ENCODE results near the gene BTC.
"Not testable (repeated sequence)": the region's sequence is repeated elsewhere in the genome, so short reads cannot be mapped to it uniquely, and the experiment has no call there.

The BTC gene

DNA sequence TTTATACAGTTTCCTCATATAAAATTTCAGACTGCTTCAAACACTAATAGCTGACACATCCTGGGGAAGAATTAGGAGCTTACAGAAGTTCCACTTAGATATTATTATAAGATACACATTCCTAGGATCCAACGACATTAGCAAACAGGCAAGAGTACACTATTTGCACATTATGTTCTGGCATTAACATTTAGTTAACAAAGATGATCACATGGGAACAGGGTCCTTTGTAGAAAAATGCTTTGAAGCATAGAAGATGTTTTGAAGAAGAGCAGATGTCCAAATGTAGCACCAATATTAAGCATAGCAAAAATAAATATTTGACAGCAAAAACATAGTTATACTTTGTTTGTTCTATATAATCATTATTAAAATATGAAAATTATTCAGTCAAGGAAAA is 52.1 kb downstream of the BTC start:
- H3K4me1 Mint-ChIP-seq (ENCODE audit: low read depth) = no peaks in the 10 kb centered on the region
- no peaks in the 10 kb centered on the region for H3K9me3 Mint-ChIP-seq
- H3K27me3 Mint-ChIP-seq = no peaks in the 10 kb centered on the region
- no peak overlapping the region for H3K4me3 Mint-ChIP-seq
- H3K36me3 Mint-ChIP-seq (ENCODE audit: low read depth) = no peaks in the 10 kb centered on the region
- no peak overlapping the region for H3K27ac Mint-ChIP-seq
- intact Hi-C loops (cut with micrococcal nuclease) = no loop called here

DNA sequence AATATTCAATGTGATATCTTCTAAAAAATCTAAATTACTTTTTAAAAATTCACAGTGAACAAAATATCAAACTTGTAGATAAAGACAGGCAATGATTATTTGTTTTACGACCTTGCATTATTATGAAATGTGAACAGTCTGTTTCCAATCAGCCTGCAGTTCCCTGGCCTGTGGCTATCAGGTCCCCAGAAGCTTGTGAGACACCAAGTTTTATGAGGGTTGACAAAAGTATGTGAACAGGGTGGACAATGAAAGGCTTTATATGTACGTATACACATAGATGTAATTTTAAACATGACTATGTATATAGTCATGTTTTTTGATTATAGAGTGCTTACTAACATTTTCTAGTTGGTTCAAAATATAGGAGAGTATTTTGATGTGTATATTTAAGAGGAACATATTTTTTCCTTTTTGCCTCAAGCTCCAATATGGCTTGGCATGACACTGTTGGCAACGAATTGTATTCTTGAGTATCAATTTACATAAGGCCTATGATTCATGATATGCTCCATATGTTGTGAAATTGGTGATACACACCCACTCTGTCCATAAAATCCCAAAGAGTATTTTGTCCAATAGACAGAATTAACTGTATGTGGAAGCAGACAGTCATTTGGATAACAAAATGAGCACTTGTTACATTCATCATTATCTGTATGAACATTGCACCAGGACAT is 55.7 kb downstream of the BTC start:
- Mint-ChIP-seq H3K4me3 (no peak overlapping the region), H3K9me3 (no peaks in the 10 kb centered on the region), H3K27ac (no peak overlapping the region), H3K27me3 (no peaks in the 10 kb centered on the region), H3K36me3 (ENCODE audit: low read depth) (no peaks in the 10 kb centered on the region), H3K4me1 (ENCODE audit: low read depth) (no peaks in the 10 kb centered on the region)
- intact Hi-C loops (cut with micrococcal nuclease) = no loop called here

DNA sequence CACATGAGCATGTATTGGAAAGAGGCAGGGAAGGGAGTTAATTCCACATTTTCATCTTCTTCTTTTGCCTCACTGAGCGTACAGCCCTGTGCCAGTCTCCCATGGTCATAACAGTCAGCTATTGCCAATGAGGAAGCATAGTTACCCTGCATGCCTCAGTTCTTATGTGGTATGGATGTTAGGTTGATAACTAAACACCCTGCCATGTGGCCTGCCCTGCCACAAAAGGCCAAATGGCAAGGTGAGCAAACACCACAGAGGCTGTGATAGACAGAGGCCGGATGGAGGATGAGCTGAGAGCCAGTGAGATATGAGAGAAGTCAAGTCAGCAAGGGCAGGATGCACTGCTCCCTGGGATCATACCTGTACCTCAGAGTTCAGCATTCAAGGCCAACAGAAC is 59.3 kb downstream of the BTC start:
- Mint-ChIP-seq H3K36me3 (ENCODE audit: low read depth) (no peaks in the 10 kb centered on the region), H3K4me3 (no peak overlapping the region), H3K27me3 (no peaks in the 10 kb centered on the region), H3K27ac (no peak overlapping the region), H3K4me1 (ENCODE audit: low read depth) (no peaks in the 10 kb centered on the region), H3K9me3 (no peaks in the 10 kb centered on the region)
- intact Hi-C loops (cut with micrococcal nuclease) = no loop called here

DNA sequence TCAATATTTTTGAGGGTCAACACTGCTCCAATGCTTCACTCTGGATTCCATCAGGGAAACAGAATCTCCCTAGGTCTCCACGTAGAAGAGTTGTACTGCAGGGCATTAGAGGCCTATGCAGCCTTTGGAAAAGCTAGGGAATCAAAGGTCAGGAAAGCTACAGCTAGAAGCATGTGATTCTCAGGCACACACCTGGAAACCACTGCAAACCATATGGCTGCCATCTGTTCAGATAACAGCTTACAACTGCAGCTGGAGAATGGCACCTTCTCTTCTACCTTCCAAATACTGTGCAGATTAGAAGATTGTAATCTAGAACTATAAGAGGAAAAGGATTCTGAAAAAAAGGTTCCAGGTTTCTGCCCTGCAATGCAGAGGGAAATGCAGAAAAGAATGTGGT is 60.6 kb downstream of the BTC start:
- Mint-ChIP-seq H3K36me3 (ENCODE audit: low read depth) (no peaks in the 10 kb centered on the region), H3K27me3 (no peaks in the 10 kb centered on the region), H3K4me1 (ENCODE audit: low read depth) (no peaks in the 10 kb centered on the region), H3K27ac (no peak overlapping the region), H3K4me3 (no peak overlapping the region), H3K9me3 (no peaks in the 10 kb centered on the region)
- intact Hi-C loops (cut with micrococcal nuclease) = no loop called here

DNA sequence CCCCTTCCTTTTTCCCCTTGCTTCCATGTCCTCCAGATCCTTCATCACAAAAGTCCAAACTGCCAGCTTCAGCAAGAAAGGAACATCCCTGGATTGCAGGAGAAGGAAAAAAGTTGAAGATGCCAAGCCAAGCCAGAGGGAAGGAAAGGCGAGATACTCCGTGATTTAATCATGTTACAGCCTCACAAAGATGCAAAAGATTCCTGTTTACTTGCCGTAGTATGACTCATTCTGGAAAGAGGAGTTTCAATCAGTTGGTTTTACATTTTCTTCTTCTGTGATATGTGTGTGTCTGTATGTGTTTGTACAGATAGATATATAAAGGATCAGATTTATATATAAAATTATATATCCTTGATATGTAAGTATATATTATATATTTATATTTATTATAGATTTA is 69.3 kb downstream of the BTC start:
- no peaks in the 10 kb centered on the region for H3K9me3 Mint-ChIP-seq
- no peaks in the 10 kb centered on the region for H3K36me3 Mint-ChIP-seq (ENCODE audit: low read depth)
- H3K27ac Mint-ChIP-seq = no peak overlapping the region
- H3K4me3 Mint-ChIP-seq = no peak overlapping the region
- H3K27me3 Mint-ChIP-seq = no peaks in the 10 kb centered on the region
- no peaks in the 10 kb centered on the region for H3K4me1 Mint-ChIP-seq (ENCODE audit: low read depth)
- intact Hi-C loops (cut with micrococcal nuclease) = no loop called here

DNA sequence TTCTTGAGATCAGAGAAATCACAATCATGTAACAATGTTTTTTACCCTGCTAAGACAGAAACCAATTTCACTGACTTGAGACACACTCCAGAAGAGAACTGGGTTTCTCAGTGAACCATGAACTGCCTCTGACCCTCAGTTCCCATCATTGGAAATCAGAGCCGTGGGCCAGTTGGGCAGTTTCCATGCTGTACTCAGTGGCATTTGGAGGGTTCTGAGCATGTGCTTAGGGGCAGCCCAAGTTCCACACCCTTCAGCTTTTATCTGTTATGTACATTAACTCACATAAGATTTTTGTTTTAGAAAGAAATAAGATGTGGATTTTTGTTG is 77.9 kb downstream of the BTC start:
- Mint-ChIP-seq H3K36me3 (ENCODE audit: low read depth) (no peaks in the 10 kb centered on the region), H3K9me3 (peaks cover 20% of the 10 kb centered on the region), H3K27me3 (no peaks in the 10 kb centered on the region), H3K27ac (no peak overlapping the region), H3K4me3 (no peak overlapping the region), H3K4me1 (ENCODE audit: low read depth) (no peaks in the 10 kb centered on the region)
- intact Hi-C loops (cut with micrococcal nuclease) = no loop called here

DNA sequence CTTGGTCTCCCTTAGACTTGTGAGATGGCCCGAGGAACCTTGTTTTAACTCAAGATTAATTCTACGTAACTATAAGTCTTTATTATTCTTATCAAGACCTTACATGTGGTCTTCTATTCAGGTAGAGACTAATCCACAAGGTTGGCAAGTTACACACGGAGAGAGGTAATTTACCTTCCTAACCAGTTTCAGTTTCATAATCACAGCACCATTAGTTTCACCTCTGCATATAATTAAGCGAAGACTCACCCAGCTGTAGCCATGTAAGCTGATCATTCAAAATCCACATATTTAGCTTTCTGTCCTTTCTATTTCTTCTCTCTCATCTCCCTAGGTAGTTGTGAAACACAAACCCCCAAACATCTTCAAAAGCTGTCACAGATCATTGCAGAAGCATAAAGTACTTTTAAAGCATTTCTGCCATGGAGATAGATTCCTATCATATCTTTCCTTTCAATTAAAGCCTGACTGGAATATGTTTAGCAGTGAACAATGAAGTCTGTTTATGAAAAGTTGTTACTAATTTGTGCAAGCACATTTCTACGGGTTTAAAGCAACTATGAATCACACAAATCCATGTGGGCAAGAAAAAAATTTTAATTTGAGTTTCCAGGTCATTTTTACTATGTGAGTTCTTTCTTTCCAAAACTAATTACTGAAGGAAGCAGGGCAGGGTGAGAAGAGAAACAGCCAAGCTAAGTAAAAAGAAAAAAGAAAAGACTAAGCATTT is 78.5 kb downstream of the BTC start:
- intact Hi-C loops (cut with micrococcal nuclease) = no loop called here
- Mint-ChIP-seq H3K4me3 (no peak overlapping the region), H3K27ac (no peak overlapping the region), H3K36me3 (ENCODE audit: low read depth) (no peaks in the 10 kb centered on the region), H3K9me3 (peaks cover 25% of the 10 kb centered on the region), H3K27me3 (no peaks in the 10 kb centered on the region), H3K4me1 (ENCODE audit: low read depth) (no peaks in the 10 kb centered on the region)

DNA sequence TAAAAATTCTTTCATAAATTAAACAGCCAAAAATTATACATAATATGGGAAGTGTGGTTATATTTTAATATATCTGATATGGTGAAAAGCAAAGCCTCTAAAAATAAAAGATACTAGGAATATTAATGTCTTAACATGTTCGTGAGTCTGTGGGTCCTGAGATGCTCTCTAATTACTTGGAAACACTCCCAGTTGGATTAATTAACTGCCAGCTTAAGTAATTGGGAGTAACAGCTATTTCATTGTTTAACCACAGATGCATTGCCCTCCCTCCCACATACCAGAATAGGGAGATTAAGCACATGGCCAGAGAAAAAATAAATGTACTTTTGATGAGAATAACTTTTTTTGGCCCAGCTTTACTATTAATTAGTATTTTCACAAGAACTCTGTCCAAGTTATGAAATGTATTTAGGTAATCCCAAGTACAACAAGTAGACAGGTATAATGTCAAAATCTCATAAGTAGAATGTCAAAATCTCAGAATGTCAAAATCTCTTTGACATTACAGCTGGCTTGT is 79.7 kb downstream of the BTC start:
- intact Hi-C loops (cut with micrococcal nuclease) = no loop called here
- H3K4me1 Mint-ChIP-seq (ENCODE audit: low read depth) = no peaks in the 10 kb centered on the region
- H3K9me3 Mint-ChIP-seq = peaks cover 30% of the 10 kb centered on the region
- H3K4me3 Mint-ChIP-seq = no peak overlapping the region
- H3K36me3 Mint-ChIP-seq (ENCODE audit: low read depth) = no peaks in the 10 kb centered on the region
- no peaks in the 10 kb centered on the region for H3K27me3 Mint-ChIP-seq
- H3K27ac Mint-ChIP-seq = no peak overlapping the region

DNA sequence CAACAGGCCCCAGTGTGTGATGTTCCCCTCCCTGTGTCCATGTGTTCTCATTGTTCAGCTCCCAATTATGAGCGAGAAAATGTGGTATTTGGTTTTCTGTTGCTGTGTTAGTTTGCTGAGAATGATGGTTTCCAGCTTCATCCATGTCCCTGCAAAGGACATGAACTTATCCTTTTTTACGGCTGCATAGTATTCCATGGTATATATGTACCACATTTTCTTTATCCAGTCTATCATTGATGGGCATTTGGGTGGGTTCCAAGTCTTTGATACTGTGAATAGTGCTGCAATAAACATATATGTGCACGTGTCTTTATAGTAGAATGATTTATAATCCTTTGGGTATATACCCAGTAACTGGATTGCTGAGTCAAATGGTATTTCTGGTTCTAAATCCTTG is 86.2 kb downstream of the BTC start:
- H3K27me3 Mint-ChIP-seq; H3K4me3 Mint-ChIP-seq; H3K4me1 Mint-ChIP-seq (ENCODE audit: low read depth); intact Hi-C loops (cut with micrococcal nuclease); H3K36me3 Mint-ChIP-seq (ENCODE audit: low read depth); H3K27ac Mint-ChIP-seq: not testable (repeated sequence)
- peaks cover 27% of the 10 kb centered on the region for H3K9me3 Mint-ChIP-seq

Measured in dendritic cell treated with granulocyte-macrophage colony-stimulating factor and Interleukin-4, amounts not matched to agents 40 ng/mL and 50 ng/mL, for 4 days (primary cell).